ENCODE results near the gene ADCY3. TPM values are rescaled to one million over a fixed set of nuclear protein-coding genes. Genes with fewer than 3 reads are reported as not detected.

Gene ADCY3
- total RNA-seq, 1 experiment from 2014 or later, result 71.1 TPM

GRCh38 chr2:24831221-24832072, 88.6 kb downstream of the ADCY3 start (continued):
- TF ChIP-seq CBX3 (IDR thresholded peaks at IDR 0.05; ENCODE audit: low read depth) (no peak), JUND (IDR thresholded peaks at IDR 0.05) (no peak)

GRCh38 chr2:24830786-24831185, 89.3 kb downstream of the ADCY3 start:
- Histone ChIP-seq H3K9me2 (ENCODE audit: insufficient read depth) (no peaks in the 10 kb centered on the region), H3K36me3 (ENCODE audit: control insufficient read depth in 1 of 2, insufficient read depth in 2 of 2, low read length in 2 of 2) (peaks cover 0 to 10% of the 10 kb centered on the region in 2 experiments; a peak in 2 of 4 replicates), H3K4me1 (ENCODE audit: control insufficient read depth in 1 of 2, insufficient read depth in 2 of 2, low read length in 2 of 2) (peaks cover 0 to 8% of the 10 kb centered on the region in 2 experiments; a peak in 2 of 4 replicates), H3K4me2 (ENCODE audit: low read length) (no peak overlapping the region), H2AFZ (ENCODE audit: low read depth, low read length, poor library complexity, severe bottlenecking) (no peak overlapping the region), H3K27ac (ENCODE audit: low read depth, low read length) (no peak overlapping the region), H3K27me3 (ENCODE audit: insufficient read depth, low read length) (no peaks in the 10 kb centered on the region), H3K9me3 (ENCODE audit: control insufficient read depth in 1 of 2, insufficient read depth in 1 of 2, low read depth in 1 of 2, low read length in 2 of 2) (no peaks in the 10 kb centered on the region), H3K9ac (ENCODE audit: low read length) (no peak overlapping the region), H4K20me1 (ENCODE audit: insufficient read depth) (no peaks in the 10 kb centered on the region), H3K4me3 (replicated peaks in 1 of 2; ENCODE audit: low read depth in 1 of 2, low read length in 2 of 2) (no peak overlapping the region), H3K79me2 (ENCODE audit: insufficient read depth, low read length) (no peaks in the 10 kb centered on the region)
- DNase-seq (ENCODE audit: low read depth, low spot score), result no peak
- RAD21 ChIA-PET (ENCODE audit: low non-redundant PET in 1 of 2, low total read pairs in 2 of 2, uncharacterized antibody in 2 of 2, unreplicated experiment in 2 of 2), result no interaction called here
- ATAC-seq, result no peak
- TF ChIP-seq EZH2 (IDR thresholded peaks at IDR 0.05) (no peak), RAD21 (IDR thresholded peaks at IDR 0.05; ENCODE audit: low read depth) (no peak), REST (IDR thresholded peaks at IDR 0.05; ENCODE audit: low read depth) (no peak), EGR1 (IDR thresholded peaks at IDR 0.05; ENCODE audit: low read depth) (no peak), POLR2A (IDR thresholded peaks at IDR 0.05; ENCODE audit: borderline replicate concordance, extremely low read depth, insufficient read depth, insufficient read length) (no peak), SIN3A (IDR thresholded peaks at IDR 0.05; ENCODE audit: low read depth) (no peak), ELF1 (IDR thresholded peaks at IDR 0.05; ENCODE audit: borderline replicate concordance, low read depth) (no peak), YY1 (IDR thresholded peaks at IDR 0.05; ENCODE audit: extremely low read depth, insufficient replicate concordance, low read depth, low read length) (no peak), ZBTB33 (IDR thresholded peaks at IDR 0.05; ENCODE audit: extremely low read depth, insufficient replicate concordance, low read length) (no peak), SRF (IDR thresholded peaks at IDR 0.05; ENCODE audit: low read depth) (no peak), ZFX (IDR thresholded peaks at IDR 0.05) (no peak), JUND (IDR thresholded peaks at IDR 0.05) (no peak), FOSL1 (IDR thresholded peaks at IDR 0.05; ENCODE audit: low read depth) (no peak), CBX3 (IDR thresholded peaks at IDR 0.05; ENCODE audit: low read depth) (no peak)
- intact Hi-C loops (cut with micrococcal nuclease), result no loop called here
- POLR2A ChIA-PET, result no interaction called here
- CTCF ChIA-PET, result interaction anchor here (1.0 to 1.1 kb wide), 3 partner anchors 298 to 421 kb away, joined by 3 to 4 read pairs (median 3); no protein-coding TSS in a partner anchor
- no TSS peak for BruUV-seq (replicated peaks)

All from HCT116 (cell line).